BLaER1 treated with 17β-estradiol and CSF1 and Interleukin-3, amounts not matched to agents 10 nM and 100 nM (cell line): ENCODE data around the gene DACT3.

Experiments
- H3K27ac ChIP-seq, 11 experiments: shearing (Covaris generic); formaldehyde crosslinking; 2 replicates each; pipeline ENCODE4 v1.8.1; 2022
- H3K27me3 ChIP-seq, 11 experiments: shearing (Covaris generic); formaldehyde crosslinking; 2 replicates each; pipeline ENCODE4 v1.8.1; 2022
- H3K36me3 ChIP-seq, 11 experiments: shearing (Covaris generic); formaldehyde crosslinking; 2 replicates each; pipeline ENCODE4 v1.8.1; 2022
- H3K4me1 ChIP-seq, 10 experiments: shearing (Covaris generic); formaldehyde crosslinking; 2 replicates each; pipeline ENCODE4 v1.8.1; 2022
- H3K4me2 ChIP-seq, 11 experiments: shearing (Covaris generic); formaldehyde crosslinking; 2 replicates each; pipeline ENCODE4 v1.8.1; 2022
- H3K4me3 ChIP-seq, 10 experiments: shearing (Covaris generic); formaldehyde crosslinking; 2 replicates each; pipeline ENCODE4 v1.8.1; 2022
- H3K9ac ChIP-seq, 11 experiments: shearing (Covaris generic); formaldehyde crosslinking; 2 replicates each; pipeline ENCODE4 v1.8.1; 2022
- H3K9me3 ChIP-seq, 11 experiments: shearing (Covaris generic); formaldehyde crosslinking; replicated peaks in 1 of 11; 2 replicates each; pipeline ENCODE4 v1.8.1; 2022
- H4K20me1 ChIP-seq, 11 experiments: shearing (Covaris generic); formaldehyde crosslinking; 2 replicates each; pipeline ENCODE4 v1.8.1; 2022
- Cebpa-rat ChIP-seq, 11 experiments: shearing (Covaris generic); IDR thresholded peaks; 2 replicates each; pipeline ENCODE4 v1.8.1; 2022

Gene DACT3

DNA sequence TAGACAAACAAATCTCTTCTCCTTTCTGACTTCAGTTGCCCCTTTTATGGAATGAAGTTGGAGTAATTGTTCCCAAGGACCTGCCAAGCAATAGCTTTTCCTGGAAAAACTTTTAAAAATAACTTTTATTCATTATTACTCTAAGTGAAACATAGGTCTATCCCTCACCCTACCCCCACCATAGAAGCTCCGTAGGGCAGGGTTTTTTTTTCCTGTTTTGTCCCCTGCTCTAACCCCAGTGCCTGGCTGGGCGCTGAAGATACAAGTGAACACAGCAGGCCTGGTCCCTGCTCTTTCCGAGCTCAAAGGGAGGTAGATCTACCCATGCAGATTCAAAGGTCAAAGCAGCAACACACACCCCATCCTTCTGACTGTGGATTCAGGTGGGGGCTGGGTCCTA is 16.3 kb downstream of the DACT3 start:
- H3K27ac ChIP-seq, result no peak overlapping the region
- no peak overlapping the region for H3K4me2 ChIP-seq
- H4K20me1 ChIP-seq, result no peaks in the 10 kb centered on the region
- no peak overlapping the region for H3K4me3 ChIP-seq
- H3K4me1 ChIP-seq, result peaks cover 4 to 19% (median 5%) of the 10 kb centered on the region in 10 experiments; a peak in 19 of 20 replicates
- peaks cover 0 to 13% (median 12%) of the 10 kb centered on the region in 11 experiments; a peak in 17 of 22 replicates for H3K27me3 ChIP-seq
- no peak for TF ChIP-seq Cebpa-rat (IDR thresholded peaks at IDR 0.05)
- H3K36me3 ChIP-seq, result peaks cover 0 to 12% (median 0%) of the 10 kb centered on the region in 11 experiments; a peak in 7 of 22 replicates
- H3K9ac ChIP-seq, result no peak overlapping the region
- peaks cover 18 to 38% (median 30%) of the 10 kb centered on the region in 11 experiments for H3K9me3 ChIP-seq

DNA sequence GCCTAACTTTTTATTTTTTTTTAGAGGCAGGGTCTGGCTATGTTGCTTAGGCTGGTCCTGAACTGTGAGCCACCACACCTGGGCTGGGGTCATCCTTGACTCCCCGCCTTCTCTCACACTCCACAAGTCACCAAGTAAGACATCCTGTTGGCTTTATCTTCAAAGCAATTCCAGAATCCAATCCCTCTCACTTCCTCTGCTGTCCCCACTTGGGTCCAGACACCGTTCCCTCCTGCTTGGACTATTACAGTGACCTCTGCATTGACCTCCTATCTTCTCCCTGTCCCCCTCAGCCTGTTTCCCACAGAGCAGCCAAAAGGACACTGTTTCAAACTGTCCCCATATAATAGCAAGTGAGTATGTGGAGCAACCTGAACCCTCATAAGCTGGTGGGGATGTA is 20.3 kb downstream of the DACT3 start:
- H4K20me1 ChIP-seq, result no peaks in the 10 kb centered on the region; a peak in 2 of 22 replicates
- H3K27me3 ChIP-seq, result peaks cover 19 to 47% (median 43%) of the 10 kb centered on the region in 11 experiments
- no peak for TF ChIP-seq Cebpa-rat (IDR thresholded peaks at IDR 0.05)
- H3K9me3 ChIP-seq, result no peaks in the 10 kb centered on the region
- H3K9ac ChIP-seq, result no peak overlapping the region
- H3K4me2 ChIP-seq, result no peak overlapping the region
- H3K27ac ChIP-seq, result no peak overlapping the region
- H3K36me3 ChIP-seq, result no peaks in the 10 kb centered on the region
- peaks cover 11 to 32% (median 23%) of the 10 kb centered on the region in 10 experiments; a peak in 19 of 20 replicates for H3K4me1 ChIP-seq
- H3K4me3 ChIP-seq, result no peak overlapping the region

DNA sequence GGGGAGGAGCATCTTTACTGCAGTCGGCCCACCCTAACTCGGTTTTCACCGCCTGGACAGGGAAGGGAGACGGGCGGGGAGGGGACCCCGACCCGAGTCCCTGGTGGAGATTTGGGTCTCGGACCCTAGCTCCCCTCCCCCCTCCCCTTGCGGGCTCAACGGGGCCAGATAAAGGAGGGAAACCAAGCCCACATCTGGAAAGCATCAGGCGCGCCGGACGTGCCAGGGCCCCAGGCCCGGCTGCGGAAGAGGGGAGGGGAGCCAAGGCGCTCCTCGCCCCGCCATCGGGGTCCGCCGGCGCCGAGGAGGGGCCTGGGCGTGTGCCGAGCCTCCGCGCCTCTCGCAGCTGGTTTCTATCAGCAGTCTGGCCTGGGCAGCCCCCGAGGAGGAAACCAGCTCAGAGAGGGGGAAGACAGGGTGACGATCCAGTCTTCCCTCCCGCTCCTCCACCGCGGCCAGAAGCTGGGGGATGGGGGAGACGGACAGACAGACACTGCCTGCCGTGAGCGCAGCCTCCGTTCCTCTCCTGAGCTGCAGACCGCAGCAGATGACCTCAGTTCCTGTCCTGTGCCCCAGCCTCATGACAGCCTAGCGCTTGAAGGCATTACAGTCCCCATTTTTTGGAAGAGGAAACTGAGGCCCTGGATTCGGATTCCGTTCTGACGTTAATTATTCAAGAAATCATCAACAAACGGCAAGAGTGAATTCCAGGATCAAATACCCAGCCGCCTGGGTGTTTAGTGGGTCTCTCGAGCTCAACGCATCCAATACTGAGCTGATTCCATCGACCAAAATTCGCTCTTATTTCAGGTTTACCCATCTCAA is 21.4 kb downstream of the DACT3 start:
- peak overlapping the region; percentile 54 to 76 (median 71); a peak in 21 of 22 replicates for H3K9ac ChIP-seq
- peaks cover 0 to 4% (median 0%) of the 10 kb centered on the region in 11 experiments; a peak in 3 of 22 replicates for H4K20me1 ChIP-seq
- H3K4me2 ChIP-seq, result peak overlapping the region; percentile 96 to 100 (median 99)
- H3K27ac ChIP-seq, result peak overlapping the region in 8 of 11 experiments; percentile 1 to 75 (median 46); a peak in 12 of 22 replicates
- H3K4me3 ChIP-seq, result peak overlapping the region; percentile 54 to 73 (median 64)
- no peaks in the 10 kb centered on the region for H3K9me3 ChIP-seq
- no peak for TF ChIP-seq Cebpa-rat (IDR thresholded peaks at IDR 0.05)
- no peaks in the 10 kb centered on the region for H3K36me3 ChIP-seq
- peaks cover 15 to 38% (median 30%) of the 10 kb centered on the region in 10 experiments for H3K4me1 ChIP-seq
- H3K27me3 ChIP-seq, result peaks cover 27 to 55% (median 51%) of the 10 kb centered on the region in 11 experiments

GRCh38 chr19:46637224-46637623 is 23.8 kb downstream of the DACT3 start:
- Histone ChIP-seq H4K20me1 (peaks cover 0 to 4% (median 0%) of the 10 kb centered on the region in 11 experiments; a peak in 3 of 22 replicates), H3K4me2 (no peak overlapping the region), H3K27ac (no peak overlapping the region), H3K9ac (no peak overlapping the region), H3K36me3 (no peaks in the 10 kb centered on the region), H3K27me3 (peaks cover 40 to 72% (median 61%) of the 10 kb centered on the region in 11 experiments), H3K4me1 (peaks cover 27 to 52% (median 43%) of the 10 kb centered on the region in 10 experiments), H3K4me3 (no peak overlapping the region), H3K9me3 (no peaks in the 10 kb centered on the region)
- TF ChIP-seq Cebpa-rat (IDR thresholded peaks at IDR 0.05), result no peak

GRCh38 chr19:46635920-46636761 is 24.8 kb downstream of the DACT3 start, which contains the start of gene GNG8:
Gene GNG8 (minus strand): TSS chr19:46636202. CDS start chr19:46634682, 1,520 bp downstream.
- H3K4me2 ChIP-seq, result peak within 1 kb of the TSS in 10 of 11 experiments; percentile 63 to 84 (median 82); a peak in 21 of 22 replicates

DNA sequence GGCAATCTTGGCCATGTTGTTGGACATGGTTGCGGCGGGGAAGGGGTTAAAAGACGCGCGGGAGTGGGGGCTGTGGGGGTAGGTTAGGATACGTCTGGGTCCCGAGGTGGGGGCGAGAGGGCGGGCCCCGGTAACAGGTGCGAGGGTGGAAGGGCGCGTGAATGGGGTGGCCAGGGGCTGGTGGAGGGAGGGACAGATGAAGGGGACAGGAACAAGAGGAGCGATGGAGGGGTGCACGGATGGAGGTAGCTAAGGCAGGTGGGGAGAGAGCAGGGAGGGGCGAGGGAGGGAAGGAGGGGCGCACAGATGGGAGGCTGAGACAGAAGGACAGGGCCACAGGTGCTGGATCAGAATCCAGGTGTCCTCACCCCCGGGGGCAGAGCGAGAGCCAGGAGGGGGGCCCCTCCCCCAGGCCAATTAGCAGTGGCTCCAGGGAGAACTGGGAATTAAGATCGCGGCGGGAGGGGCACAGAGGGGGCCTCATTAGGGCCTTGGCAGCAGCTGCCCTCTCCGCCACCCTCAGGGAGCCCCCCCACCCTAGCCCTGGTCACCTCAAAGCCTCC is 26.2 kb downstream of the DACT3 start:
- H3K27me3 ChIP-seq, result peaks cover 34 to 60% (median 52%) of the 10 kb centered on the region in 11 experiments

More at GRCh38 chr19:46635920-46636761, 24.8 kb downstream of the DACT3 start, which contains the start of gene GNG8:
- H3K27me3 ChIP-seq, result peaks cover 40 to 72% (median 61%) of the 10 kb centered on the region in 11 experiments
- no peak within 1 kb of the TSS for H3K27ac ChIP-seq
- H4K20me1 ChIP-seq, result peaks cover 0 to 4% (median 0%) of the 10 kb centered on the region in 11 experiments; a peak in 3 of 22 replicates
- H3K4me1 ChIP-seq, result peaks cover 31 to 57% (median 46%) of the 10 kb centered on the region in 10 experiments
- H3K4me3 ChIP-seq, result no peak within 1 kb of the TSS
- no peak for TF ChIP-seq Cebpa-rat (IDR thresholded peaks at IDR 0.05)
- no peak within 1 kb of the TSS for H3K9ac ChIP-seq
- no peaks in the 10 kb centered on the region for H3K36me3 ChIP-seq
- H3K9me3 ChIP-seq, result no peaks in the 10 kb centered on the region

GRCh38 chr19:46634045-46634655 is 26.8 kb downstream of the DACT3 start:
- no peak overlapping the region for H3K27ac ChIP-seq
- peaks cover 34 to 63% (median 50%) of the 10 kb centered on the region in 10 experiments for H3K4me1 ChIP-seq
- no peak for TF ChIP-seq Cebpa-rat (IDR thresholded peaks at IDR 0.05)
- H3K9ac ChIP-seq, result peak overlapping the region in 7 of 11 experiments; percentile 8 to 56 (median 25); a peak in 11 of 22 replicates
- H3K4me3 ChIP-seq, result peak overlapping the region; percentile 44 to 63 (median 50); a peak in 19 of 20 replicates
- H3K36me3 ChIP-seq, result no peaks in the 10 kb centered on the region
- peaks cover 29 to 54% (median 47%) of the 10 kb centered on the region in 11 experiments for H3K27me3 ChIP-seq
- H4K20me1 ChIP-seq, result peaks cover 0 to 4% (median 0%) of the 10 kb centered on the region in 11 experiments; a peak in 3 of 22 replicates
- H3K4me2 ChIP-seq, result peak overlapping the region; percentile 84 to 99 (median 91)
- no peaks in the 10 kb centered on the region for H3K9me3 ChIP-seq

More for the DNA sequence above, 26.2 kb downstream of the DACT3 start:
- Histone ChIP-seq H3K36me3 (no peaks in the 10 kb centered on the region), H3K4me2 (peak overlapping the region; percentile 63 to 84 (median 81)), H3K9me3 (no peaks in the 10 kb centered on the region), H4K20me1 (peaks cover 0 to 4% (median 0%) of the 10 kb centered on the region in 11 experiments; a peak in 3 of 22 replicates), H3K4me3 (peak overlapping the region; percentile 34 to 61 (median 50); a peak in 15 of 20 replicates), H3K4me1 (peaks cover 37 to 63% (median 50%) of the 10 kb centered on the region in 10 experiments), H3K27ac (no peak overlapping the region), H3K9ac (peak overlapping the region in 2 of 11 experiments; percentile 5 to 11; a peak in 1 of 22 replicates)
- no peak for TF ChIP-seq Cebpa-rat (IDR thresholded peaks at IDR 0.05)

DNA sequence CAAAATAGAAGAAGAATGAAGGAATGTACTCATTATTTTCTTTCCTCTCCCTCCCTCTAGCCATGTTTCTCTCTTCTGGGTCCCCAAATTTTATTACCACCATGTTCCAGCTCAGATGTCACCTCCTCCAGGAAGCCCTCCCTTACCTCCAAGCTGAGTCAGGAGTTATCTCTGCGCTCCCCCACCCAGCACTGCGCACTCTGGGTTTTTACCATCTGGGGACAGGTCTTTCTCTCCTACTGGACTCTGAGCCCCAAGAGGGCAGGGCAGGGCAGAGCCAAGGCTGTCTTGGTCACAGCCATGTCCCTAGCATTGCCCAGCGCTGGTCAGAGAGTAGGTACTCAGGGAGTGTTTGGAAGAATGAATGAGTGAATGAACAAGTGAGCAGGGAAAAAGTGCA is 27.9 kb downstream of the DACT3 start:
- H3K27me3 ChIP-seq, result peaks cover 28 to 52% (median 44%) of the 10 kb centered on the region in 11 experiments
- H3K9ac ChIP-seq, result no peak overlapping the region
- no peaks in the 10 kb centered on the region for H3K36me3 ChIP-seq
- no peaks in the 10 kb centered on the region for H3K9me3 ChIP-seq
- no peak overlapping the region; a peak in 1 of 20 replicates for H3K4me3 ChIP-seq
- peaks cover 0 to 4% (median 0%) of the 10 kb centered on the region in 11 experiments; a peak in 3 of 22 replicates for H4K20me1 ChIP-seq
- TF ChIP-seq Cebpa-rat (IDR thresholded peaks at IDR 0.05), result no peak
- peaks cover 34 to 59% (median 45%) of the 10 kb centered on the region in 10 experiments for H3K4me1 ChIP-seq
- H3K4me2 ChIP-seq, result peak overlapping the region; percentile 84 to 99 (median 91)
- H3K27ac ChIP-seq, result no peak overlapping the region
